Measurements from ENCODE around the gene SATB2. TPM values are rescaled to one million over a fixed set of nuclear protein-coding genes. Genes with fewer than 3 reads are reported as not detected.
A peak's percentile ranks its signal among the peaks of the same experiment; 100 is the strongest.

The SATB2 gene
- total and polyA plus RNA-seq, 2 experiments from 2014 or later = 3.0 to 9.9 TPM

DNA sequence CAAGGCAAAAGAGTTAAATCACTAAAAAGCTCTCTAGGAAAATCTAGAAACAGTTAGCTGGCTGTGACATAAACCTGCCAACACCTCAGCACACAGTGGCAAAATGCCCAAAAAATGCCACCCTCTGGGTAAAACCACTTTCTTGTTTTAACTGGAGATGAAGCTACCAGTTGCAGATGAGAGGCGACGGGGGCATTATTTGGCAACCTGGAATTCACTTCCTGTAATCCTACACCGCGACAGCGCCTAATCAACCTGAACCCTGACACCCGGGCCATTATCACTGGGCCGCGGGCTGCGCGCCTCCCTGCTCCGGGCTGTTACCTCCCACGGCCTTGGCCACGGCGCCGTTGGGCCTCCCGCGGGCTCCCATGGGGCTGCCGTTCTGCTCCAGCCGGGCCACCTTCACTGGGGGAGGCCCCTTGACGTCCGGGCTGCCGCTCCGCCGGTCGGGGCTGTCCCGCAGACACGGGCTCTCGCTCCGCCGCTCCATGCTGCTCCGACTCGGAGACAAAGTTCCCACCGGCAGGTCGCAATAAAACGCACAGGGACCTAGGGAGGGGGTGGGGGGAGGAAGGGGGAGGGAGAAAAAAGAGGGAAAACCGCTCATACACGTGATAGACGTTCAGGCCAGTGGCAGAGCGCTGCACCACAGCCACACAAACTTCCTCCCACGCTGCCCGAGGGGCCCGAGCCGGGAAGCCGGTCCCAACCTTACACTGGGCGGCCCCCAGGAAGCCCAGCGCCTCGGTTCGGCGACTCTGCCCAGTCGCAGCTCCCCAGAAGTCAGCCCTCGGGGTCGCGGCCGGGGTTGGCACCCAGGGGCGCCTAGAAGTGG, 2.0 kb downstream of the SATB2 start:
- Histone ChIP-seq H2AFZ (peak overlapping the region; percentile 39), H3K36me3 (ENCODE audit: low read depth) (0 out of 2 replicates have a peak, but pooled peaks cover 6% of the 10 kb centered on the region), H3F3A (ENCODE audit: insufficient read depth) (peaks cover 11% of the 10 kb centered on the region), H3K4me3 (peak overlapping the region; percentile 89), H3K79me2 (ENCODE audit: insufficient read depth) (peaks cover 71% of the 10 kb centered on the region), H3K9me2 (ENCODE audit: insufficient read depth) (no peaks in the 10 kb centered on the region), H3K4me2 (ENCODE audit: unreplicated experiment) (peak overlapping the region; percentile 89), H3K27me3 (replicated peaks; ENCODE audit: insufficient read depth) (no peaks in the 10 kb centered on the region), H3K9ac (peak overlapping the region; percentile 44), H3K27ac (no peak overlapping the region), H3K9me3 (ENCODE audit: low read depth) (no peaks in the 10 kb centered on the region), H3K4me1 (ENCODE audit: insufficient read depth) (peaks cover 36% of the 10 kb centered on the region), H4K20me1 (ENCODE audit: insufficient read depth) (peaks cover 7% of the 10 kb centered on the region)
- DNase-seq = peak; percentile 55
- 32 to 39% methylated on average over 51 to 55 of the region's 55 CpGs for WGBS, 2 experiments (ENCODE audit: low coverage in 1 of 2, low lambda C conversion rate in 2 of 2, missing lambda C conversion rate in 2 of 2)
- TF ChIP-seq EZH2phosphoT487 (IDR thresholded peaks at IDR 0.05; ENCODE audit: insufficient read depth, low read depth) (no peak), EZH2 (IDR thresholded peaks at IDR 0.05; ENCODE audit: insufficient read depth, poor library complexity, severe bottlenecking) (no peak)
- in situ Hi-C loops (cut with MboI) = no loop called here

DNA sequence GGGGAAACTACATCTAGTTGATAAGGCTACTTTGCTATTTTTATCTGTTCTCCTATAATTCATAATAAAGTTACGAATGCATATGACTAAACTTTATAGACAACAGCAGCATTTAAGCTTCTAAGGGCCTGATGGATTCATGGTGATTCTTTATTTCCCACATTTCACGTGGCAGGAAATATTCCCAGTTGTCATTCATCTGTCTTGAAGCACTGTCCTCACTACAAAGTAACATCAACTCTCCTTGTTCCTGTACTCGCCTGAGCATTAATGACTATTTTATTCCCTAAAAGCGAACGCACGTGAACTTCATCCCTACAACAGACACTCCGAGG, 2.6 kb downstream of the SATB2 start:
- 92 to 93% methylated on average over 7 of the region's 7 CpGs for WGBS, 2 experiments (ENCODE audit: low coverage in 1 of 2, low lambda C conversion rate in 2 of 2, missing lambda C conversion rate in 2 of 2)
- TF ChIP-seq EZH2phosphoT487 (IDR thresholded peaks at IDR 0.05; ENCODE audit: insufficient read depth, low read depth) = no peak
- no peak for TF ChIP-seq EZH2 (IDR thresholded peaks at IDR 0.05; ENCODE audit: insufficient read depth, poor library complexity, severe bottlenecking)
- Histone ChIP-seq H3K27ac (no peak overlapping the region), H3K9me2 (ENCODE audit: insufficient read depth) (no peaks in the 10 kb centered on the region), H3K79me2 (ENCODE audit: insufficient read depth) (peaks cover 74% of the 10 kb centered on the region), H3F3A (ENCODE audit: insufficient read depth) (peaks cover 5% of the 10 kb centered on the region; the same call in 1 of the 2 replicates), H3K9me3 (ENCODE audit: low read depth) (no peaks in the 10 kb centered on the region), H2AFZ (no peak overlapping the region), H3K36me3 (ENCODE audit: low read depth) (0 out of 2 replicates have a peak, but pooled peaks cover 6% of the 10 kb centered on the region), H3K27me3 (replicated peaks; ENCODE audit: insufficient read depth) (no peaks in the 10 kb centered on the region), H3K4me1 (ENCODE audit: insufficient read depth) (peaks cover 34% of the 10 kb centered on the region), H3K9ac (no peak overlapping the region), H3K4me3 (peak overlapping the region; percentile 89), H4K20me1 (ENCODE audit: insufficient read depth) (peaks cover 7% of the 10 kb centered on the region), H3K4me2 (ENCODE audit: unreplicated experiment) (peak overlapping the region; percentile 89)
- in situ Hi-C loops (cut with MboI) = no loop called here
- no peak for DNase-seq

DNA sequence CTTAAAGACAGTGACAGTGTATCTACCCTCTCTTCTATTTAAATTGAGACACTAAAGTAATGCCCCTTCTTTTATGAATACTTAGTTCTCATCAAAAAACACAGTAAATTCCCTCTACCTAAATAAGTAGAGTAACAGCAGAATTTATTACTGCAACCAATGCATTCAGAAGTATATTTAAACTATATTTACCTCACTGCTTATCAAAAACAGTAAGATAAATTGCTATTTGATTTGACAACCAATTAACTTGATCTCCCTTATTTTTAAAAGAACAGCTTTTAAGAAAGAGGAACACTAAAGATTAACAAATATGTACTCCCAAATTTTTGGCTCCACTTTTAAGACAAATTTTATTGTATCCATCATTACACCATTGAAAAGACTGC, 4.8 kb downstream of the SATB2 start:
- Histone ChIP-seq H3K9ac (peak overlapping the region; percentile 2; the same call in 1 of the 2 replicates), H3K9me2 (ENCODE audit: insufficient read depth) (no peaks in the 10 kb centered on the region), H3K4me3 (no peak overlapping the region), H3K9me3 (ENCODE audit: low read depth) (no peaks in the 10 kb centered on the region), H3K36me3 (ENCODE audit: low read depth) (0 out of 2 replicates have a peak, but pooled peaks cover 6% of the 10 kb centered on the region), H3K79me2 (ENCODE audit: insufficient read depth) (peaks cover 94% of the 10 kb centered on the region), H3K4me2 (ENCODE audit: unreplicated experiment) (peak overlapping the region; percentile 30), H3K27ac (no peak overlapping the region), H3K27me3 (replicated peaks; ENCODE audit: insufficient read depth) (no peaks in the 10 kb centered on the region), H3F3A (ENCODE audit: insufficient read depth) (no peaks in the 10 kb centered on the region), H3K4me1 (ENCODE audit: insufficient read depth) (peaks cover 40% of the 10 kb centered on the region), H2AFZ (no peak overlapping the region), H4K20me1 (ENCODE audit: insufficient read depth) (peaks cover 7% of the 10 kb centered on the region)
- DNase-seq = no peak
- TF ChIP-seq EZH2 (IDR thresholded peaks at IDR 0.05; ENCODE audit: insufficient read depth, poor library complexity, severe bottlenecking) (no peak), EZH2phosphoT487 (IDR thresholded peaks at IDR 0.05; ENCODE audit: insufficient read depth, low read depth) (no peak)
- in situ Hi-C loops (cut with MboI) = no loop called here

DNA sequence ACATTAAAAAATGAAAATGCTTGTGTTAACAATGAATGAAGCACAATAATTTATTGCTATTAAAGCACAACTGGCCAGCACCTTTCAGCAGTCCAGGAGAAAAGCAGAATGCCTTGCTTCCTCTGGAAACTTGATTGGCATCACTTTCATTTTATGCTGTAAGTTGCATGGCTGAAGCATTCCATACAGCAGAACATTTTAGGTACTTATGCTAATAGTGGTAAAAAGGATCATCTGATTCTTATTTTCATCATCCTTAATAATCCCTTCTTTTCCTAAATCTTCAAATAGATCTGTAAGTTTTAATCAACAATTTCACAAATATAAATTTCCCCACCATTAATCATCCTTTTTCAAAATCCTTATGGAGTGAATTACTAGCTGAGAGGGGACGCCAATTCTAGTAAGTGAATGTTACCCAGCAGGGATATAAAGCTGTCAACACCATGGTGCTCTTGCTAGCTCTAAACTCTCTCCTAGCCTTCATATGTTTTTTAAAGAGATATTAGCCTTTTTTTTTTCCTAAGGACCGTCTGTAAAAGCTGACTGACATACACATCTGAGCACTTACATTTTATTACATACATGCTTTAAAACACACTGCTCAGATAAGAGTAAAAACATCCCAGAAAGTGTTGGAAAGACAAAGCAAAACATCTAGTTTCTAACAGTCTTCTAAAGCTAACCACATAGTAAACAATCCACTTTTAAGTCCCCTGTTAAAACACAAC, 5.3 kb downstream of the SATB2 start:
- no peaks in the 10 kb centered on the region for H3F3A ChIP-seq (ENCODE audit: insufficient read depth)
- peaks cover 7% of the 10 kb centered on the region for H4K20me1 ChIP-seq (ENCODE audit: insufficient read depth)
- peak; percentile 59 for DNase-seq
- no peak overlapping the region for H2AFZ ChIP-seq
- H3K27me3 ChIP-seq (replicated peaks; ENCODE audit: insufficient read depth) = no peaks in the 10 kb centered on the region
- no peak overlapping the region for H3K27ac ChIP-seq
- WGBS, 2 experiments (ENCODE audit: low coverage in 1 of 2, low lambda C conversion rate in 2 of 2, missing lambda C conversion rate in 2 of 2) = 27 to 28% methylated on average over 2 of the region's 2 CpGs
- no peaks in the 10 kb centered on the region for H3K9me3 ChIP-seq (ENCODE audit: low read depth)
- no peak for TF ChIP-seq EZH2 (IDR thresholded peaks at IDR 0.05; ENCODE audit: insufficient read depth, poor library complexity, severe bottlenecking)
- TF ChIP-seq EZH2phosphoT487 (IDR thresholded peaks at IDR 0.05; ENCODE audit: insufficient read depth, low read depth) = 0 out of 2 replicates have a peak, but pooled peaks have one; percentile 48
- H3K36me3 ChIP-seq (ENCODE audit: low read depth) = 0 out of 2 replicates have a peak, but pooled peaks cover 6% of the 10 kb centered on the region
- H3K79me2 ChIP-seq (ENCODE audit: insufficient read depth) = peaks cover 95% of the 10 kb centered on the region
- H3K4me1 ChIP-seq (ENCODE audit: insufficient read depth) = peaks cover 40% of the 10 kb centered on the region
- H3K9ac ChIP-seq = peak overlapping the region; percentile 2; the same call in 1 of the 2 replicates
- peak overlapping the region; percentile 30 for H3K4me2 ChIP-seq (ENCODE audit: unreplicated experiment)
- in situ Hi-C loops (cut with MboI) = no loop called here
- H3K9me2 ChIP-seq (ENCODE audit: insufficient read depth) = no peaks in the 10 kb centered on the region
- H3K4me3 ChIP-seq = 0 out of 2 replicates have a peak overlapping the region, but pooled peaks have one; percentile 16

All from GM23248 (cell line).